Germinal center (tissue), 1 donor: ENCODE results near the gene PDF.

Experiments
- DNase-seq: peaks from one replicate; pipeline ENCODE4 v3.0.0; 2012; ENCODE audit warnings: mixed read lengths, low spot score

PDF gene

GRCh38 chr16:69277413-69277812 lies 53.0 kb downstream of the PDF start:
- DNase-seq: no peak
